ENCODE results near the gene C19orf38.

DNA sequence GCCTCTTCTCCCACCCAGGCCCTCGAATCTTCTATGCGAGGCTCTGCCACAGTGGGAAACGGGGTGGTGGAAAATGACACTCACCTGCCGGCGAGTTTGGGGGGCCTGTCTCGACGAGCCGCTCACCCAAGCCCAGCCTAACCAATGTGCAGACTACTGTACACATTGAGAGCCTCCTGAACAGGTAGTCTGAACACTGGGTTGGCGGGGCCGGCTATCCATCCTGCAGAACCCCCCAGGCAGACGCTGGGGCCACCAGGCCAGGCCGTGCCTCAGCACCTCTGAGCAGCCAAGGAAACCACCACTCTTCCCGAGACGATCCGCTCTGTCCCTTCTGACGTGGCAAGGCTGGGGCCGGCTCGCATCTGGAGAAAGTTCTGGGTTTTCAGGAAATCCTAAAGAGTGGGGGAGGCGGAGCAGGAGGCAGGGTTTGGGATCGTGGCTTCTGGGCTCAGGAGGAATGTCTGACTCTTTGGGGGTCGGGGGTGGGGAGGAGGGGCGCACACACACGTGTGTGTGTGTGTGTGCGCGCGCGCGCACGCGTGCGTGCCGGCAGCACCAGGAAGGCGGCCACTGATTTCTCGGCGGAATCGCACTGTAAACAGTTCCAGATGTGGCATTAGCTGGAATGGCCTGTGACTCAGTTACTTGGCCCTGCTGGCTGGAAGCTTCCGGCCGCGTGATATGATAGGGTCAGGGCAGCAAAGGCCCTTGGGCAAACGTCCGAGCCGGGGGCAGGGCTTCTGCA is 30.8 kb upstream of the C19orf38 start:
- TF ChIP-seq JUNB (IDR thresholded peaks at IDR 0.05; ENCODE audit: unreplicated experiment) (no peak), EZH2 (IDR thresholded peaks at IDR 0.05; ENCODE audit: low read depth, unreplicated experiment) (no peak), POLR2AphosphoS5 (IDR thresholded peaks at IDR 0.05; ENCODE audit: low read depth) (no peak), NANOG (IDR thresholded peaks at IDR 0.05; ENCODE audit: borderline replicate concordance) (no peak), EZH2phosphoT487 (IDR thresholded peaks at IDR 0.05; ENCODE audit: unreplicated experiment) (no peak), ZNF331 (CRISPR knock-in tag; IDR thresholded peaks at IDR 0.05; ENCODE audit: low read depth) (no peak), CREB1 (CRISPR knock-in tag; IDR thresholded peaks at IDR 0.05; ENCODE audit: low read depth) (no peak)
- TF ChIP-seq, protein P1, sequence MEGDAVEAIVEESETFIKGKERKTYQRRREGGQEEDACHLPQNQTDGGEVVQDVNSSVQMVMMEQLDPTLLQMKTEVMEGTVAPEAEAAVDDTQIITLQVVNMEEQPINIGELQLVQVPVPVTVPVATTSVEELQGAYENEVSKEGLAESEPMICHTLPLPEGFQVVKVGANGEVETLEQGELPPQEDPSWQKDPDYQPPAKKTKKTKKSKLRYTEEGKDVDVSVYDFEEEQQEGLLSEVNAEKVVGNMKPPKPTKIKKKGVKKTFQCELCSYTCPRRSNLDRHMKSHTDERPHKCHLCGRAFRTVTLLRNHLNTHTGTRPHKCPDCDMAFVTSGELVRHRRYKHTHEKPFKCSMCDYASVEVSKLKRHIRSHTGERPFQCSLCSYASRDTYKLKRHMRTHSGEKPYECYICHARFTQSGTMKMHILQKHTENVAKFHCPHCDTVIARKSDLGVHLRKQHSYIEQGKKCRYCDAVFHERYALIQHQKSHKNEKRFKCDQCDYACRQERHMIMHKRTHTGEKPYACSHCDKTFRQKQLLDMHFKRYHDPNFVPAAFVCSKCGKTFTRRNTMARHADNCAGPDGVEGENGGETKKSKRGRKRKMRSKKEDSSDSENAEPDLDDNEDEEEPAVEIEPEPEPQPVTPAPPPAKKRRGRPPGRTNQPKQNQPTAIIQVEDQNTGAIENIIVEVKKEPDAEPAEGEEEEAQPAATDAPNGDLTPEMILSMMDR (conservative IDR thresholded peaks at IDR 0.05; ENCODE audit: low read depth in 2 of 2), result no peak
- TF ChIP-seq, protein P2, sequence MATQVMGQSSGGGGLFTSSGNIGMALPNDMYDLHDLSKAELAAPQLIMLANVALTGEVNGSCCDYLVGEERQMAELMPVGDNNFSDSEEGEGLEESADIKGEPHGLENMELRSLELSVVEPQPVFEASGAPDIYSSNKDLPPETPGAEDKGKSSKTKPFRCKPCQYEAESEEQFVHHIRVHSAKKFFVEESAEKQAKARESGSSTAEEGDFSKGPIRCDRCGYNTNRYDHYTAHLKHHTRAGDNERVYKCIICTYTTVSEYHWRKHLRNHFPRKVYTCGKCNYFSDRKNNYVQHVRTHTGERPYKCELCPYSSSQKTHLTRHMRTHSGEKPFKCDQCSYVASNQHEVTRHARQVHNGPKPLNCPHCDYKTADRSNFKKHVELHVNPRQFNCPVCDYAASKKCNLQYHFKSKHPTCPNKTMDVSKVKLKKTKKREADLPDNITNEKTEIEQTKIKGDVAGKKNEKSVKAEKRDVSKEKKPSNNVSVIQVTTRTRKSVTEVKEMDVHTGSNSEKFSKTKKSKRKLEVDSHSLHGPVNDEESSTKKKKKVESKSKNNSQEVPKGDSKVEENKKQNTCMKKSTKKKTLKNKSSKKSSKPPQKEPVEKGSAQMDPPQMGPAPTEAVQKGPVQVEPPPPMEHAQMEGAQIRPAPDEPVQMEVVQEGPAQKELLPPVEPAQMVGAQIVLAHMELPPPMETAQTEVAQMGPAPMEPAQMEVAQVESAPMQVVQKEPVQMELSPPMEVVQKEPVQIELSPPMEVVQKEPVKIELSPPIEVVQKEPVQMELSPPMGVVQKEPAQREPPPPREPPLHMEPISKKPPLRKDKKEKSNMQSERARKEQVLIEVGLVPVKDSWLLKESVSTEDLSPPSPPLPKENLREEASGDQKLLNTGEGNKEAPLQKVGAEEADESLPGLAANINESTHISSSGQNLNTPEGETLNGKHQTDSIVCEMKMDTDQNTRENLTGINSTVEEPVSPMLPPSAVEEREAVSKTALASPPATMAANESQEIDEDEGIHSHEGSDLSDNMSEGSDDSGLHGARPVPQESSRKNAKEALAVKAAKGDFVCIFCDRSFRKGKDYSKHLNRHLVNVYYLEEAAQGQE (IDR thresholded peaks at IDR 0.05; ENCODE audit: unreplicated experiment), result no peak
- TF ChIP-seq, protein P3, sequence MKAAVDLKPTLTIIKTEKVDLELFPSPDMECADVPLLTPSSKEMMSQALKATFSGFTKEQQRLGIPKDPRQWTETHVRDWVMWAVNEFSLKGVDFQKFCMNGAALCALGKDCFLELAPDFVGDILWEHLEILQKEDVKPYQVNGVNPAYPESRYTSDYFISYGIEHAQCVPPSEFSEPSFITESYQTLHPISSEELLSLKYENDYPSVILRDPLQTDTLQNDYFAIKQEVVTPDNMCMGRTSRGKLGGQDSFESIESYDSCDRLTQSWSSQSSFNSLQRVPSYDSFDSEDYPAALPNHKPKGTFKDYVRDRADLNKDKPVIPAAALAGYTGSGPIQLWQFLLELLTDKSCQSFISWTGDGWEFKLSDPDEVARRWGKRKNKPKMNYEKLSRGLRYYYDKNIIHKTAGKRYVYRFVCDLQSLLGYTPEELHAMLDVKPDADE (IDR thresholded peaks at IDR 0.05), result no peak
- TF ChIP-seq, protein P4, sequence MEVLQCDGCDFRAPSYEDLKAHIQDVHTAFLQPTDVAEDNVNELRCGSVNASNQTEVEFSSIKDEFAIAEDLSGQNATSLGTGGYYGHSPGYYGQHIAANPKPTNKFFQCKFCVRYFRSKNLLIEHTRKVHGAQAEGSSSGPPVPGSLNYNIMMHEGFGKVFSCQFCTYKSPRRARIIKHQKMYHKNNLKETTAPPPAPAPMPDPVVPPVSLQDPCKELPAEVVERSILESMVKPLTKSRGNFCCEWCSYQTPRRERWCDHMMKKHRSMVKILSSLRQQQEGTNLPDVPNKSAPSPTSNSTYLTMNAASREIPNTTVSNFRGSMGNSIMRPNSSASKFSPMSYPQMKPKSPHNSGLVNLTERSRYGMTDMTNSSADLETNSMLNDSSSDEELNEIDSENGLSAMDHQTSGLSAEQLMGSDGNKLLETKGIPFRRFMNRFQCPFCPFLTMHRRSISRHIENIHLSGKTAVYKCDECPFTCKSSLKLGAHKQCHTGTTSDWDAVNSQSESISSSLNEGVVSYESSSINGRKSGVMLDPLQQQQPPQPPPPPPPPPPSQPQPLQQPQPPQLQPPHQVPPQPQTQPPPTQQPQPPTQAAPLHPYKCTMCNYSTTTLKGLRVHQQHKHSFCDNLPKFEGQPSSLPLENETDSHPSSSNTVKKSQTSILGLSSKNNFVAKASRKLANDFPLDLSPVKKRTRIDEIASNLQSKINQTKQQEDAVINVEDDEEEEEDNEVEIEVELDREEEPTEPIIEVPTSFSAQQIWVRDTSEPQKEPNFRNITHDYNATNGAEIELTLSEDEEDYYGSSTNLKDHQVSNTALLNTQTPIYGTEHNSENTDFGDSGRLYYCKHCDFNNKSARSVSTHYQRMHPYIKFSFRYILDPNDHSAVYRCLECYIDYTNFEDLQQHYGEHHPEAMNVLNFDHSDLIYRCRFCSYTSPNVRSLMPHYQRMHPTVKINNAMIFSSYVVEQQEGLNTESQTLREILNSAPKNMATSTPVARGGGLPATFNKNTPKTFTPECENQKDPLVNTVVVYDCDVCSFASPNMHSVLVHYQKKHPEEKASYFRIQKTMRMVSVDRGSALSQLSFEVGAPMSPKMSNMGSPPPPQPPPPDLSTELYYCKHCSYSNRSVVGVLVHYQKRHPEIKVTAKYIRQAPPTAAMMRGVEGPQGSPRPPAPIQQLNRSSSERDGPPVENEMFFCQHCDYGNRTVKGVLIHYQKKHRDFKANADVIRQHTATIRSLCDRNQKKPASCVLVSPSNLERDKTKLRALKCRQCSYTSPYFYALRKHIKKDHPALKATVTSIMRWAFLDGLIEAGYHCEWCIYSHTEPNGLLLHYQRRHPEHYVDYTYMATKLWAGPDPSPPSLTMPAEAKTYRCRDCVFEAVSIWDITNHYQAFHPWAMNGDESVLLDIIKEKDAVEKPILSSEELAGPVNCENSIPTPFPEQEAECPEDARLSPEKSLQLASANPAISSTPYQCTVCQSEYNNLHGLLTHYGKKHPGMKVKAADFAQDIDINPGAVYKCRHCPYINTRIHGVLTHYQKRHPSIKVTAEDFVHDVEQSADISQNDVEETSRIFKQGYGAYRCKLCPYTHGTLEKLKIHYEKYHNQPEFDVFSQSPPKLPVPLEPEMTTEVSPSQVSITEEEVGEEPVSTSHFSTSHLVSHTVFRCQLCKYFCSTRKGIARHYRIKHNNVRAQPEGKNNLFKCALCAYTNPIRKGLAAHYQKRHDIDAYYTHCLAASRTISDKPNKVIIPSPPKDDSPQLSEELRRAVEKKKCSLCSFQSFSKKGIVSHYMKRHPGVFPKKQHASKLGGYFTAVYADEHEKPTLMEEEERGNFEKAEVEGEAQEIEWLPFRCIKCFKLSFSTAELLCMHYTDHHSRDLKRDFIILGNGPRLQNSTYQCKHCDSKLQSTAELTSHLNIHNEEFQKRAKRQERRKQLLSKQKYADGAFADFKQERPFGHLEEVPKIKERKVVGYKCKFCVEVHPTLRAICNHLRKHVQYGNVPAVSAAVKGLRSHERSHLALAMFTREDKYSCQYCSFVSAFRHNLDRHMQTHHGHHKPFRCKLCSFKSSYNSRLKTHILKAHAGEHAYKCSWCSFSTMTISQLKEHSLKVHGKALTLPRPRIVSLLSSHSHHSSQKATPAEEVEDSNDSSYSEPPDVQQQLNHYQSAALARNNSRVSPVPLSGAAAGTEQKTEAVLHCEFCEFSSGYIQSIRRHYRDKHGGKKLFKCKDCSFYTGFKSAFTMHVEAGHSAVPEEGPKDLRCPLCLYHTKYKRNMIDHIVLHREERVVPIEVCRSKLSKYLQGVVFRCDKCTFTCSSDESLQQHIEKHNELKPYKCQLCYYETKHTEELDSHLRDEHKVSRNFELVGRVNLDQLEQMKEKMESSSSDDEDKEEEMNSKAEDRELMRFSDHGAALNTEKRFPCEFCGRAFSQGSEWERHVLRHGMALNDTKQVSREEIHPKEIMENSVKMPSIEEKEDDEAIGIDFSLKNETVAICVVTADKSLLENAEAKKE (CRISPR knock-in tag; IDR thresholded peaks at IDR 0.05), result no peak
